ENCODE results near the gene TMEM131.

TMEM131 gene

GRCh38 chr2:97743913-97744312 is 251.8 kb downstream of the TMEM131 start:
- no peak for DNase-seq (ENCODE audit: extremely low read depth, insufficient read length)
- Histone ChIP-seq H3K4me3 (replicated peaks; ENCODE audit: low read depth, low read length) (no peak overlapping the region), H3K36me3 (ENCODE audit: control insufficient read depth, insufficient read depth, low read length) (no peaks in the 10 kb centered on the region), H3K27me3 (replicated peaks; ENCODE audit: control insufficient read depth, insufficient read depth, low read length) (no peaks in the 10 kb centered on the region)
- no peak for TF ChIP-seq CTCF (IDR thresholded peaks at IDR 0.05; ENCODE audit: insufficient read depth, low read length, poor library complexity, severe bottlenecking)

GRCh38 chr2:97742381-97742847 is 253.3 kb downstream of the TMEM131 start:
- TF ChIP-seq CTCF (IDR thresholded peaks at IDR 0.05; ENCODE audit: insufficient read depth, low read length, poor library complexity, severe bottlenecking), result no peak
- no peaks in the 10 kb centered on the region for H3K36me3 ChIP-seq (ENCODE audit: control insufficient read depth, insufficient read depth, low read length)
- no peaks in the 10 kb centered on the region for H3K27me3 ChIP-seq (replicated peaks; ENCODE audit: control insufficient read depth, insufficient read depth, low read length)
- DNase-seq (ENCODE audit: extremely low read depth, insufficient read length), result no peak
- no peak overlapping the region for H3K4me3 ChIP-seq (replicated peaks; ENCODE audit: low read depth, low read length)

- TF ChIP-seq CTCF (IDR thresholded peaks at IDR 0.05; ENCODE audit: insufficient read depth, low read length, poor library complexity, severe bottlenecking), result no peak
- Histone ChIP-seq H3K36me3 (ENCODE audit: control insufficient read depth, insufficient read depth, low read length) (no peaks in the 10 kb centered on the region), H3K4me3 (replicated peaks; ENCODE audit: low read depth, low read length) (no peak overlapping the region), H3K27me3 (replicated peaks; ENCODE audit: control insufficient read depth, insufficient read depth, low read length) (no peaks in the 10 kb centered on the region)
- DNase-seq (ENCODE audit: extremely low read depth, insufficient read length), result no peak
Observed at GRCh38 chr2:97741686-97742085, 254.1 kb downstream of the TMEM131 start.

- no peaks in the 10 kb centered on the region for H3K27me3 ChIP-seq (replicated peaks; ENCODE audit: control insufficient read depth, insufficient read depth, low read length)
- no peak for DNase-seq (ENCODE audit: extremely low read depth, insufficient read length)
- TF ChIP-seq CTCF (IDR thresholded peaks at IDR 0.05; ENCODE audit: insufficient read depth, low read length, poor library complexity, severe bottlenecking), result no peak
- H3K36me3 ChIP-seq (ENCODE audit: control insufficient read depth, insufficient read depth, low read length), result no peaks in the 10 kb centered on the region
- H3K4me3 ChIP-seq (replicated peaks; ENCODE audit: low read depth, low read length), result no peak overlapping the region
Observed at GRCh38 chr2:97741251-97741650, 254.5 kb downstream of the TMEM131 start.

GRCh38 chr2:97740590-97741182 is 255.1 kb downstream of the TMEM131 start:
- peak; percentile 79 for TF ChIP-seq CTCF (IDR thresholded peaks at IDR 0.05; ENCODE audit: insufficient read depth, low read length, poor library complexity, severe bottlenecking)
- Histone ChIP-seq H3K4me3 (replicated peaks; ENCODE audit: low read depth, low read length) (no peak overlapping the region), H3K27me3 (replicated peaks; ENCODE audit: control insufficient read depth, insufficient read depth, low read length) (no peaks in the 10 kb centered on the region), H3K36me3 (ENCODE audit: control insufficient read depth, insufficient read depth, low read length) (no peaks in the 10 kb centered on the region)
- DNase-seq (ENCODE audit: extremely low read depth, insufficient read length), result peak; percentile 37

GRCh38 chr2:97739893-97740245 is 255.9 kb downstream of the TMEM131 start:
- Histone ChIP-seq H3K4me3 (replicated peaks; ENCODE audit: low read depth, low read length) (no peak overlapping the region), H3K27me3 (replicated peaks; ENCODE audit: control insufficient read depth, insufficient read depth, low read length) (no peaks in the 10 kb centered on the region), H3K36me3 (ENCODE audit: control insufficient read depth, insufficient read depth, low read length) (no peaks in the 10 kb centered on the region)
- TF ChIP-seq CTCF (IDR thresholded peaks at IDR 0.05; ENCODE audit: insufficient read depth, low read length, poor library complexity, severe bottlenecking), result no peak
- DNase-seq (ENCODE audit: extremely low read depth, insufficient read length), result no peak

Data from GM06990 (cell line).